CD4-positive, alpha-beta T cell treated with Interleukin-1 beta for 1 hour (primary cell): Measurements from ENCODE around the gene RPL38.

Experiments used
- DNase-seq, 2 donors: peaks; one replicate each; pipeline ENCODE4 v3.0.0-alpha.2; 2020 to 2022

Gene RPL38

DNA sequence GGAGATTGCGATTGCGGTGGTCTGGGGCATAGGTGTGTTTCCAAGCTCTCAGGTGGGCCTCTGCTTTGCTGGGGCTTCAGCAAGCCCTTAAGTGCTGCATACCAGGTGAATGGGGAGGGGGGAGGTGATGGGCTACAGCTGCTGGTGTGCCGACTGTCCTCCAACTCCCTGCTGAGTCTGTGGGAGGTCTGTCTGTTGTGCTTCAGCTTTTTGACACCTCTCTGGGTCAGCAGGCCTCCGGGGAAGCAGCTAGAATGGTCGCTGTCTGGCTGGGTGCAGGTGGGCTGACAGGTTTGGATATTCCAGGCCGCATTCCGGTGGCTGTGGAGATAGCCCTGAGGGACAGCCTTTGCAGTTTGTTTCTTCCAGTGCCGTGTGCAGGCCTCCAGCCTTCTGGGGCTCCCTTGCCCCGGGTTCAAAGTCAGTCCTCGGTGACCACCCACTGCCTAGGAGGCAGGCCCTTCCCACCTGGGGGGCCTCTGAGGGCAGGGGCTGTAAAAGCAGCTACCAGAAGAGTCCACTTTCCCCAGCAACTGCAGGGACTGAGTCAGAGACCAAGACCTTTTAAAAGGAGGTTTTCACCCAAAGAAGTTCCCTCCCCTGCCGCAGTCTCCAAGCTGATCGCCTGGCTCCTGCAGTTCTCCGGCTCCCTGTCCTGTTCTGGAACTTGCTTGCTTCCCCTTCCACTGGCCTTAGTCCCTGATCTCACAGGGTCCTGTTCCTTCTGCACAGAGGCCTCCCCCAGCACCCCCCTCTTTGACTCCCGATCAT, 7.8 kb downstream of the RPL38 start:
- no peak for DNase-seq

DNA sequence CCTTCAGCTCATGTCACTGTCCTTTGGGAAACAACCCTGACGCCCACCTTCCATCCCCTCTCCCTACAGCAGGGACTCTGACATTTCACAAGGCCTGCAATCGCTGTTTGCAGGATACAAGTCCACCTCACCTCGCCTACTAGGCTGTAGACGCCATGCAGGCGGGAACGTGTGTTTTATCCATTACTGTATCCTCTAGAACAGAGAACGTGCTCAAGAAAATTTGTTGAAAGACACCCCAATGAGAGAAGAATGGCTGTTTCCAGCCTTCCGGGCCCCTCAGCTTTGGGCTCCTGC, 8.4 kb downstream of the RPL38 start:
- DNase-seq: no peak

DNA sequence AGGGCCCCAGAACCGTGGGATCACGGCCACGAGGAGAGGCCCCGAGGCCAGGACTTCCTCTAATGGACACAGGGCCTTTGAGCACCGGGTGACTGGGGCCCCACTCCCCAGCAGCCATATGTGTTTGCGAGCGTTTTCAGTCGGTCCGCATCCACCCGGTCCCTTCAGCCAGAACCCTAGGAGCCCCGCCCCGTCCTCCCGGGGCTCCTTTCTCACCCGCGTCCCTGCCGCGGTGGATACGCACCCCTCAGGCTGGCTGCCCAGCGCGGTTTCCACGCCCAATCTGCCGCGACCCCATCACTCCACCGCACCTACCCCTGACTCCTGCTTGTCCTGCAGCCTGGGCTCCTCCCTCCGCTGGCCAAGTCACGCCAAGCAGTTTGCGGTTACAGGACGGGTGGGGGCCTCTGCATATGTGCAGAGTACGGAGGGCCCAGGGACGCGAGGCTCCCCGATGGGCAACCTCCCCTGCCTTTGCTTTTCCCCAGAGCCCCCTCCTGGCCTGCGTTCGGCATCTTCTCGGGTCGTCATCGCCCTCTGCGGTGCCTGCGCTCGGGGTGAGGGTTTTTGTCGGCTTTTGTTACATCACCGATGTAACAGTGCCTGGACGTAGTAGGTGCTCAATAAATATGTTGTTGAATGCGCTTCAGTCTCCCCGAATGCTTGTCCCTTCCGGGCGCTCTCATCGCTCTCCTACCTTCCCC, 8.9 kb downstream of the RPL38 start:
- DNase-seq: peak in 1 of 2 donors; percentile 23

DNA sequence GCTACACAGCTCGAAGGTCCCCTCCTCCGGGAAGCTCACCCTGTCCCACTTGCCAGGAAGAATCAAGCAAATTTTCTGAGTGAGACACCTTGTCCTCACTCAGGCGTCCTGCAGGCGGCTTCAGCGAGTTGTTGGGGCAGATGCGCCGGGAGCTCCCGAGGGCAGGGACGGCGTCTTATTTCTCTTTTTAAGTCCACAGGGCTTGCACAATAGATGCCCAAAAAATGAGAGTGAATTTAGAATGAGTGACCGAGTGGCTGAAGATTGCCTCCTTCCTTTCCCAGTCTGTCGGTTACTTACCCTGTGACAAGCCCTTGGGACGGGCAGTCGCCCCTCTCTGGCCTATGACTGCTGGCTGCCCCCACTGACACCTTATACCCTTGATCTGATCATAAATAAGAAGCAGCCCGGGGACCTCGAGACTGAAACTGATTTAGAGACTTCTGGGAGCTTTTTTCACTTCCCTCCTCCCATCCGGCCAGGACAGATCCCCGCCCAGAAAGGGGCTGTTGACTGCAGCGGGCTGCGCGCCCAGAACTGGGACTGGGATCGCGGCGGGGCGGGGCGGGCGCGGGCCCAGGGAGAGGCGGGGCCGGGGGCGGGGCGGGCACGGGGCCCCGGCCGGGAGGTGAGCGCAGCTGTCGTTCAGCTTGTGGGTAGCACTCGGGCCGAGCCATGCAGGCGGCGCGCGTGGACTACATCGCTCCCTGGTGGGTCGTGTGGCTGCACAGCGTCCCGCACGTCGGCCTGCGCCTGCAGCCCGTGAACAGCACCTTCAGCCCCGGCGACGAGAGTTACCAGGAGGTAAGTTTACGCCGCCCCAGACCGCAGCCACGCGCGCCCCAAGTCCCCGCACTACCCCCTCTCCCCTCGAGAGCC, 9.7 kb downstream of the RPL38 start, which contains the start of gene TTYH2:
TSS of gene TTYH2 (plus strand) at position 659 of the 879 bp plus-strand sequence. CDS start at position 676, 17 bp downstream.
- DNase-seq: peak; percentile 79 to 82

DNA sequence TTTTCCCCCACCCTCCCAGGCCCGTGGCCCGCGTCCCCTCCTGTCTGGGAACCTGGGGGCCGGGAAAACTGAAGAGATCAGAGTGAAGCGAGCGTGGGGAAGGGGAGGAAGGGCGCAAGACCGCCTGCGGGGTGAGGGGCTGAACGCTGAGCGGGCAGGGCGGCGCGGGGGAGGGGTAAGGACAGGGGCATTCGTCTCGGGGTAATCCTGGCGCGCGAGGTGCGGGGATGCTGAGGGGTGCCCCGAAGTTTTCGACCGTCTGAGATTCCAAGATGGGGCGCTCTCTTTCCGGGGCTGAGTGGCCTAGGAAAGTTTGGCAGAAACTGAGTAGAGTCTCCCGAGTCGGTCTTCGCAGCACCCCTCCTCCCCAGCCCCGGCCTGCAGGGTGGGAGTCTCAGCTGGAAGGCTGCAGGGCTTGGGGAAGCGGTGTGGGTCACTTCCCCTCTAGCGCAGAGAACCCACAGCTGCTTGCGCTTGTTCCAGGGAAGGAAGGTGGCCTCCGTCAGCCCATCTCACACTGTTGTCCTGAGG, 10.4 kb downstream of the RPL38 start:
- DNase-seq: peak in 1 of 2 donors; percentile 28

DNA sequence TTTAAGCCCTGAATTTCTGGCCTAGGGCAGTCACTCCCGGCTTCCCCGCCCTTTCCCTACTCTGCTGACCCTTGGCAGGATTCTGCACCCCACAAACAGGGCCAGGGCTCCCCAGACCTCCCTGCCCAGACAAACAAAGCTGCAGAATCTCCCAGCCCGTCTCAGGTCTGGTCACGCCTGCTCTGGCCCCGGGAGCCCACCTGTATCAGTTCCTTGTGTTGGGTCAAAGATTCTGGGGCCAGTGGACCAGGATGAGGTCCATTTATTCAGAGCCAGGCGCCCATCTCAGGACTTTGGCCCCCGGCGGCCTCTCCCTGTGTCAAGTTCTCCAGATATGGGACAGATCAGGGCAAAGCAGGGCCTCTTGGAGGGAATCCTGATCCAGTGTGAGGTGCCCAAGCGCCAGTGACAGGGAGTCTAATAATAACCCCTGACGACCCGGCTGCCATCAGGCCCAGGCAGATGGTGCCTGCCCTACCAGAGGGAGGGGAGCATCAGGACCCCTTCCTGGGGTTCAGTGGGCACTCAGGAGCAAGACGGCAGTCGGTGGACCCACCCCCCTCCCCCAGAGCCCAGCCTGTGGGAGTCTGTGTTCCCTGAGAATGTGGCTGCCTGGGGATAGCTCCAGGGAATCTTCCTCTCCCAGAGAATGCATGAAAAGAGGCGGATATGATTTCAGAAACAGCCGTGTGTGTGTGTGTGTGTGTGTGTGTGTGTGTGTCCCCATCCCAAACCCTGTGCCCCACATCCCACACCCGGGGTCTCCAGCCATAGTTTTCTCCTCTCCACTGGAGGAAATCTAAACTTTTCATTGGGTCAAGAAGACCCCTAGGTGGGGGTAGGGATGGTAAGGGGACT, 11.2 kb downstream of the RPL38 start:
- DNase-seq: no peak

DNA sequence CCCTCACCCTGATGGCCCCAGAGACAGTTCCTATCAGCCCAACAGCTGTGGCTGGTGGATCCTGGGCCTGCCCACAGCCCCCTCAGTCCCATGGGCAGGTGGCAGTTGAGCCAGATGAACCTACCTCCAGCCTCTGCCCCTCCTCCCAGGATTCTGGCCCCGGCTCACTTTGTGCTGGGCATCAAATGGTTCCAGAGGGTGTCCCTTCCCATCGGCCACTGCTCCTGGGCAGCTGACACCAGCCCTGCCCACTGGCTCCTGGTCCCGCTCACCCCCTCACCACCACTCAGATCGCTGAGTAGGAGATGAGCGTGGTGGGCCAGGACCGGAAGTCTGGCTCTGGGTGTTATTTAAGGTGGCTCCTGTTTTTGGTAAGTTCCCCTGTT, 11.9 kb downstream of the RPL38 start:
- DNase-seq: no peak

DNA sequence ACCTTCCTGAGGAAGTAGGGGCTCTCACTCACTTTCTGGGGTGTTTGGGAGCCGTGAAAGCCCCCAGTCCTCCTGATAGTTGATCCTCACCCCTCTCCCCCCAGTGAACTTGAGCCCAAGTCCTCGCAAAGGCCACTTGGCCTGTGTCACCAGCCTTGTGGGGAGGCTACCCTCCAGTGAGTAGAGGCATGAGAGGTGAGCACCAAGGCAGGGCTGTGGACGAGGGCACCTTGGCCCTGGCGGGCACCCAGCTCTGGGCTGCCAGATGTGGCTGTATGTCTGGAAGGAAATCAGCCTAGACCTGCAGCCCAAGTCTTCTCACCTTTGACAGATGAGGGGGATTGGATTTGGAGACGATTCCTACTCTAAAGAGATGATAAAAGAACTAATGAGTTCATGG, 13.0 kb downstream of the RPL38 start:
- no peak for DNase-seq

DNA sequence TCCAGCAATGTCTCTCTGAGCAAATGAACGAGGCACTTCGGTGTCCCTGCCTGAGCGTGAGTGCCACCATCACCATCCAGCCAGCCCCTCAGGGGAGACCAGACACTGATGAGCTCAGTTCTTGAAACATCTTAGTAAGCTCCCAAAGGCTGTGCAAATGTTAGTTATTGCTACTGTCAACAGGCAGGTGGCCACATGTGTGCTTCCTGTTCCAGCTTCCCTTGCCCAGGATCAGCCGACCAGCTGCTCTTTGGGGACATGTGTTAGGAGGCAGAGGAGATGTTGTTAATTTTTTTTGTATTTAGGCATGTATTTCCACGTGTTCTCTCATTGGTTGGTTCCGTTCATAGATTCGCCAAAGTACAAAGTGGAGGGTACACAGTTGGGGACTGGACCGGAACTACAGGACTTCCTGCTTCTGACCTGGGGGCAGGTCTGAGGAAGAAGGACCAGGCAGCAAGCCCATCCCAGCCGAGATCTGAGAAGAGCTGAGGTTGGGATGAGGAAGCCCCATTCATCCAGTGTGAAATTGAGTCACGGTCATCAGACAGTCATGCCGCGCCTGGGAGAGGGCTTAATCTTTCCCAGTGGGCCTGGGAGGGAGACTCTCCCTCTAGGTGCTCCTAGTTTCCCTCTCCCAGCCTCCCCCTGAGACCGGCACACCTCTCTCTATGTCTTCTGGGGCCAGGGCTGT, 13.7 kb downstream of the RPL38 start:
- DNase-seq: no peak

DNA sequence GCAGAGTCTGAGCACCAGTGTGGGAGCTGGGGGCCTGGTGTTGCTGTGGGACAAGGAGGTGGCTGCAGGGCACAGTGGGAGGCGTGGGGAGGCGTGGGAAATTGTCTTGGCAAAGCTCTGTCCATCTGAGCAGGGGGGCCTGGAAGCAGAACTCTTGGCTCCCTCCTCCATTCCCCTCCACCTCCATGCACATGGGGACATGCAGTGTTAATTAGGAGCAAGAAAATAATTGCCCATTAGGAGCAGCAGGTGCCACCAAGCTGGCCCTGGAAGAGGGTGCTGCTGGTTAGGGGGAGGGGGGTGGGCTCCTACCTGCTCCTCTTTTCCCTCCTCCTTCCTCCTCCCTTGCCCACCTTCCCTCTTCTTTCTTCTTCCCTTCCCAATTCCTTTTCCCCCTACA, 14.4 kb downstream of the RPL38 start:
- DNase-seq: no peak

DNA sequence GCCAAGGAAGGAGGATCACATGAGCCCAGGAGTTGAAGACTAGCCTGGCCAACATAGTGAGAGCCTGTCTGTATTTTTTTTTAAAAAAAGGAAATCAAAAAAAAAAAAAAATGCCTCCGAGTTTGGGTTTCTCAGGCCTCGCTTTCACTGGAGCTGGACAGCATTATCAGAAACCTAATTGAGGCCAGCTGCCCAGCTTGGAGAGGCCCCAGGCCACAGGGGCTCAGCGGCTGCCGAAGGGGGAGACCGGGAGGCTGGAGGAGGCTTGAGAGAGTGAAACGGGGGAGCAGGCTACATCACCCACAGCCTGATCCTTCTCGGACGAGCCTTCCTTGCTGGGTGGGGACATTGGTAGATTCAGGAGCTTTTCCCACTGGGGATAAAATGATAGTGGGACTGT, 15.0 kb downstream of the RPL38 start:
- DNase-seq: no peak

DNA sequence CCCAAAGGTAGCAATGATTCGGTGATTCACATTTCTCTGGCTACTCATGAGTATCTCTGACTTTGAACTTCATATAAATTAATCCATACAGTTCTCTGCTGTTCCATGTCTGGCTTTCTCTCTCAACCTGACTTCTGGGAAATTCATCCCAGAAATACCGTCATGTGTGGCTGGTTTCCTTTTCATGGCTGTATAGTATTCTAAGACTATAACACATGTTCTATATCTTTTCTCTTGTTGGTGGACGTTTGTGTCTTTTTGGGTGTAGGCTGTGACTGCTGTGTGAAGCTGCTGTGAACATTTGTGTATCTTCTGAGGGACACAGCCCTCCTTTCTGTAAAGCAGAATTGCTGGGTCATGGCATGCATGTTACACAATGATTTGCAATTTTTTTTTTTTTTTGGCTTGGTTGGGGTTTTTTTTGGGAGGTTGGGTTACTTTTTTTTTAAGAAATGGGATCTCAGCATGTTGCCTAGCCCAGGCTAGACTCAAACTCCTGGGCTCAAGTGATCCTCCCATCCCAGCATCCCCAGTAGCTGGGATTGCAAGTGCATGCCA, 16.2 kb downstream of the RPL38 start:
- no peak for DNase-seq

DNA sequence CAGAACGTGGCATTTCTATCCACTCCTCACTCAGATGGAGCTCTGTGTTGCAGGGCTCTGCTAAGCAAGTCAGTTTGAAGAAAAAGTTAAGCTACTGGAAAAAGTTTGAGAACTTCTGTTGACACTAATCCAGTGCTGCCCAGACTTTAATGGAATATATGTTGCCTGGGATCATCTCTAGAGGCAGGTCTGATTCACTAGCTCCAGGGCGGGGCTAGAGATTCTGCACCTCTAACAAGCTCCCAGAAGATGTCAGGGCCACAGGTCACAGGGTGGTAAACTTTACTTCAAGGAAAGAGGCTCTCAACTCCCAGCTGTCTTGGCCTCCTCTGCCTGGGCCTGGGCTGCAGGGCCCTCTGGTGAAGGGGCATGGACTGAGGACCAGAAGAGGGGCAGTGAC, 16.7 kb downstream of the RPL38 start:
- DNase-seq: no peak

DNA sequence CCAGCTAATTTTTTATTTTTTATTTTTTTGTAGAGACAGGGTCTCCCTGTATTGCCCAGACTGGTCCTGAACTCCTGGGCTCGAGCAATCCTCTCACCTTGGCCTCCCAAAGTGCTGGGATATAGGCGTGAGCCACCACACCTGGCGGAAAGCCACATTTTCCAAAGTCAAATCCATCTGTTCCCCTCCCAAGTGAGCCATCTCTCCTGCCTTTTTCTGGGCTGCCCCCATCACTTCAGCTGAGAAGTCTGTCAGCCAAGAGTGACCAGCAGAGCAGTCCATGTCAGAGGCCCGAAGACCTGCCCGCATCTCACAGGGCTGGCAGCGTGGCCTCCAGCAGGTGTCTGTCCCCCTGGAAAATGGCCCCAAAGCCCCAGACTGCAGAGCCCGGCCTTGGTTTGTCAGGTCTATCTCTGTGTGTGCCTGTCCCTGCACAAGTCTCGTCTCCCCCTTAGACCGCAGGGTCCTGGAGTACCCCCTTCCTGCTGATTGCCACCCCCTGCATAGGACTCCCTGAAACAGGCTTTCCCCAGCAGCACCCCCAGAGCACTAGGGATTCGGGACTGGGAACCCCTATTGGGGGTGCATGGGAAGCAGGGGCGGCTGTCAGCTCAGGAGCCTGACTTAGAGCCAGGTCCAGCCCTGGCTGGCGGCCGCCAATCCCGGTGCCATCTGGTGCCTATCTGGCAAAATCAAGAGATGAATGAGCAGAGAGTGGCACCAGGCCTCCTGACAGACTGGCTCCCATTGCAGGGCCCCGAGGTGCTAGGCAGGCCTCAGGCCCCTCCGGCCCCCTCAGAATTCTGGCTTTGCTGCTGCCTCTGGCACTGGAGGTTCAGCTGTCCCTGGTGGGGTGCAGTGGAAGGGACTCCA, 17.7 kb downstream of the RPL38 start:
- no peak for DNase-seq

DNA sequence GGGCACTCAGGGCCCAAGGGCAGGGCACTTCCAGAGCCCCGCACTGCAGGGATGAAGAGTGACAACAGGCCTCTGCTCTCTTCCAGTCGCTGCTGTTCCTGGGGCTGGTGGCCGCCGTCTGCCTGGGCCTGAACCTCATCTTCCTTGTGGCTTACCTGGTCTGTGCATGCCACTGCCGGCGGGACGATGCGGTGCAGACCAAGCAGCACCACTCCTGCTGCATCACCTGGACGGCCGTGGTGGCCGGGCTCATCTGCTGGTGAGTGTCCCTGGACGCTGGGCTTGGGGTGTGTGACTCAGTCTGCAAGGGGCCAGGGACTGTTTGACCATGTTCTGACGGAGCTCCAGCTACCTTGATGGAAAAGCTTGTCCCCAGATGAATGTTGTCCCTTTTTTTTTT, 18.9 kb downstream of the RPL38 start:
- no peak for DNase-seq

DNA sequence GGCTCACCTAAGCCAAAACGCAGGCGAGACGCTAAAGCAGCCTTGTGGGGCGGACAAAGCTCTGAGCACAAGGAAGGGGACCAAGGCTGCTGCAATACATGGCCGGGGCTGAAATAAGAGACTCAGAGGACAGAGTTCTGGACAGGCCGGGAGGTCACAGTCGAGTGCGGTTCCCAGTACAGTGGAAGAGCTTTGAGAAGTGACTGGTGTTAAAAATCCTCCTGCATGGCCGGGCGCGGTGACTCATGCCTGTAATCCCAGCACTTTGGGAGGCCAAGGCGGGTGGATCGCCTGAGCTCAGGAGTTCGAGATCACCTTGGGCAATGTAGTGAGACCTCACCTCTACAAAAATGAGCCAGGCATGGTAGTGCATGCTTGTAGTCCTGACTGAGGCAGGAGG, 20.4 kb downstream of the RPL38 start:
- no peak for DNase-seq

DNA sequence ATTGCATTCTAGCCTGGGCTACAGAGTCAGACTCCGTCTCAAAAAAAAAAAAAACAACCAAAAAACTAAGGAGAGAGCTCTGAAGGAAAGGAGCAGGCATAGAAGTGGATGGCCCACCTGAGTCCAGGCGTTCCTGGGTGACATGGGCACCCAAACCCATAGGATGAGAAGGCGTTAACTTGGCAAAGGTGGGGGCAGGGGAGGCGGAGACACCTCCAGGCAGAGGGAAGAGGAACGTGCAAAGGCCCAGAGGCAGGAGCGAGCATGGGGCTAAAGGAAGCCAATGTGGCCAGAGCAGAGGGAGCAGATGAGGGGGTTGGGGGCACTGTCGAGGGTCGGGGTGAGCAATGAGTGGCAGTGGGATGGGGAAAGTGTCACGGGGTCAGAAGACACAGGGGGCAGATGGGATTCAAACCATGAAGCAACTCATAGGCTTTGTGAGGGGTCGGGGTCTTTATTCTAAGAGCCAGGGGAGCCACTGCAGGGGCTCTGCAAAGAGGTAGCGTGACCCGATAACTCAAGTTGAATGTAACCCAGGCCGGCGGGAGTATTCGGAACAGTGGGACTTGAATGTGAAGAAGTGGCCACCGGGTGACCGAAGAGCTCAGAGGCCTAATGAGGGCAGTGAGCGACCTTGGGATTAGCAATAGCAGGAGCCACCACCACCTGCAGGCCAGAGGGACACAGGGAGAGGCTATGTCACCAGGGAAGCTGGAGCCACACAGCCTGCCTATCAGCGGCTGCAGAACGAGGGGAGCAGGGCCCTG, 21.7 kb downstream of the RPL38 start:
- DNase-seq: no peak

DNA sequence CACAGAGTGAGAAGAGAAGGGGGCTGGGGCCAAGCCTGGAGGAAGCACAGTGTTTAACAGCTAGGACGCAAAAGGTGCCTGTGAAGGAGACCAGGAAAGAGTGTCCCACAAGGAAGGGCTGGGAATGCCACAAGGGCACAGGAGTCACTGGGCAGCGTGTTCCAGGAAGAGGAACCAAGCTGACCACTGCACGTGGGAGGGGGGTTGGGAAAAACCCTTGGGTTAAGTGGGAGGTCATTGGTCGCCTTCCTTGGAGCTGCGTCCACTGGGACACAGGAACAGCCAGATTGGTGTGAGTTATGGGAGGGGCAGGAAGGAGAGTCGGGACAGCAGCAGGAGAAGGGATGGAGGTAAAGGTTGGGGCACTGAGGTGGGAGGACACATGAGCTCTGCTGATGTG, 22.8 kb downstream of the RPL38 start:
- no peak for DNase-seq

DNA sequence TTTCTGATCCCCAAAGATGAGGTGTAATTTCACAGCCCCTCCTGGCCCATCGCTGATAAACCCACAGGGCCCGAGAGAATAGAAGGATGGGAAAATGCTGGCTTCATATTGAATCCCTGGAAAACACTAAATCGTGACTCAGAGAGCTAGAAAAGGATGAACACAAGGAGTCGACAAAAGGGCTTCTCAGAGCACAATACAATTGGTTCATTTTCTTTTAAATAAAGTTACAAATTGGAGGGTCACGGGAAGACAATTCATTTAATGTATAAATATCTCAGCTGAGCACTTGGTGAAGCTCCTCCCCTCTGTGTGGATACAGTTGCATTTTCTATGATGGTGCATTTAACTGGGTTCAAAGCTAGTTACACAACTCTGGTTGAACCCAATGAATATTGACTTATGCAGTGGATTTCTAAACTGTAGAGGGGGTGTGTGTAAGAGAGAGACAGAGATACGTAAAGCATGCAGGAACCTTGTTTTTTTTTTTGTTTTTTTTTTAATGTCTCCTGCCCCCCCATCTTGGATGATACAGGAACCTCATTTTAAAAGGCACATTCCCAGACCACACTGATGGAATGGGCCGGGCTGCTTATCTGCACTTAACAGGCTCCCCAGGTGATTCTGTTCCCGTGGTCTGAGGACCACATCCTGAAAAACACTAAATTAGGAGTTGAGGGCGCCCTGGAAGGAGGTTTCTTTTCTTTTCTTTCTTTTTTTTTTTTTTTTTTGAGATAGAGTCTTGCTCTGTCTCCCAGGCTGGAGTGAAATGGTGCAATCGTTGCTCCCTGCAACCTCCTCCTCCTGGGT, 24.0 kb downstream of the RPL38 start:
- DNase-seq: no peak
